Neuronal stem cell (in vitro differentiated cells): ENCODE data around the gene SEMA4B.

Experiments used
- DNase-seq: peaks from one replicate; pipeline ENCODE4 v3.0.0-alpha.2; 2013; ENCODE audit warnings: low spot score
- H2AFZ ChIP-seq: one replicate; pipeline ENCODE4 v1.6.1; 2013; ENCODE audit warnings: mild to moderate bottlenecking, low read length, inconsistent platforms
- H2AK5ac ChIP-seq: 2 replicates; pipeline ENCODE4 v1.6.1; 2013; ENCODE audit warnings: low read depth, mild to moderate bottlenecking, inconsistent platforms, low read length, moderate library complexity, mixed read lengths
- H2BK120ac ChIP-seq: 2 replicates; pipeline ENCODE4 v1.6.1; 2013; ENCODE audit warnings: low read depth, mild to moderate bottlenecking, inconsistent platforms, low read length, moderate library complexity, mixed read lengths
- H2BK12ac ChIP-seq: one replicate; pipeline ENCODE4 v1.6.1; 2013; ENCODE audit warnings: low read length, inconsistent platforms
- H2BK15ac ChIP-seq: 2 replicates; pipeline ENCODE4 v1.6.1; 2013; ENCODE audit warnings: mild to moderate bottlenecking, low read length, inconsistent platforms, mixed read lengths
- H2BK5ac ChIP-seq: one replicate; pipeline ENCODE4 v1.6.1; 2013; ENCODE audit warnings: inconsistent platforms, mild to moderate bottlenecking, low read length, moderate library complexity
- H3K14ac ChIP-seq: one replicate; pipeline ENCODE4 v1.6.1; 2013; ENCODE audit warnings: low read length, inconsistent platforms
- H3K18ac ChIP-seq: 2 replicates; pipeline ENCODE4 v1.6.1; 2013; ENCODE audit warnings: low read length, inconsistent platforms
- H3K23ac ChIP-seq: 2 replicates; pipeline ENCODE4 v1.6.1; 2013; ENCODE audit warnings: low read depth, mild to moderate bottlenecking, mixed read lengths, low read length, inconsistent platforms; ENCODE audit not compliant: poor library complexity
- H3K27ac ChIP-seq: replicated peaks from 3 replicates; pipeline ENCODE4 v1.5.1; 2013; ENCODE audit warnings: low read length, inconsistent platforms
- H3K27me3 ChIP-seq, 3 experiments: 2 replicates each; pipeline ENCODE4 v1.6.1; 2013; ENCODE audit warnings: low read length in 3 of 3, mild to moderate bottlenecking in 2 of 3, inconsistent platforms in 1 of 3, low read depth in 1 of 3, mixed read lengths in 1 of 3, moderate library complexity in 1 of 3; ENCODE audit not compliant: control insufficient read depth in 3 of 3, insufficient read depth in 3 of 3
- H3K36me3 ChIP-seq, 2 donors: replicated peaks in 1 of 2; 2 replicates each; pipeline ENCODE4 v1.6.1; 2013; ENCODE audit warnings: low read length in 2 of 2; ENCODE audit not compliant: control insufficient read depth in 2 of 2, insufficient read depth in 2 of 2
- H3K4ac ChIP-seq: 2 replicates; pipeline ENCODE4 v1.6.1; 2013; ENCODE audit warnings: inconsistent platforms, mild to moderate bottlenecking, low read length, moderate library complexity
- H3K4me1 ChIP-seq, 2 donors: 1 replicate in 1 of 2; 2 replicates in 1 of 2; pipeline ENCODE4 v1.6.1; 2013; ENCODE audit warnings: low read length in 2 of 2, low read depth in 1 of 2; ENCODE audit not compliant: control insufficient read depth in 2 of 2, insufficient read depth in 1 of 2
- H3K4me2 ChIP-seq: one replicate; pipeline ENCODE4 v1.6.1; 2013; ENCODE audit warnings: mild to moderate bottlenecking, low read length, inconsistent platforms; ENCODE audit not compliant: insufficient read depth, poor library complexity, severe bottlenecking
- H3K4me3 ChIP-seq, 2 donors: 2 replicates each; pipeline ENCODE4 v1.5.1; 2013; ENCODE audit warnings: low read length in 2 of 2, mild to moderate bottlenecking in 2 of 2, inconsistent platforms in 1 of 2, moderate library complexity in 1 of 2
- H3K79me1 ChIP-seq: one replicate; pipeline ENCODE4 v1.6.1; 2013; ENCODE audit warnings: low read depth, mild to moderate bottlenecking, inconsistent platforms, low read length, moderate library complexity
- H3K9ac ChIP-seq: one replicate; pipeline ENCODE4 v1.6.1; 2013; ENCODE audit warnings: mild to moderate bottlenecking, low read depth, low read length, inconsistent platforms; ENCODE audit not compliant: poor library complexity
- H3K9me3 ChIP-seq, 2 donors: replicated peaks in 1 of 2; 2 replicates each; pipeline versions ENCODE3 to v1.6.1; 2013; ENCODE audit warnings: low read length in 2 of 2, mild to moderate bottlenecking in 2 of 2, inconsistent platforms in 1 of 2, low read depth in 1 of 2, mixed read lengths in 1 of 2, moderate library complexity in 1 of 2; ENCODE audit not compliant: control insufficient read depth in 2 of 2, insufficient read depth in 1 of 2
- H4K8ac ChIP-seq: one replicate; pipeline ENCODE4 v1.6.1; 2013; ENCODE audit warnings: low read depth, mild to moderate bottlenecking, inconsistent platforms, low read length, moderate library complexity
- H4K91ac ChIP-seq: one replicate; pipeline ENCODE4 v1.6.1; 2013; ENCODE audit warnings: low read length, low read depth, mild to moderate bottlenecking, inconsistent platforms; ENCODE audit not compliant: poor library complexity
- WGBS, 2 donors: extraction: QIAGEN DNeasy Blood & Tissue Kit; methylation state at CpG; one replicate each; pipeline ENCODE4 v1.1.7; 2013; ENCODE audit warnings: missing lambda C conversion rate in 2 of 2, mixed read lengths in 1 of 2; ENCODE audit not compliant: insufficient read length in 2 of 2, insufficient replicate concordance in 1 of 2; ENCODE audit errors: extremely low coverage in 2 of 2; 5-methylcytosine and 5-hydroxymethylcytosine counted together

SEMA4B gene

DNA sequence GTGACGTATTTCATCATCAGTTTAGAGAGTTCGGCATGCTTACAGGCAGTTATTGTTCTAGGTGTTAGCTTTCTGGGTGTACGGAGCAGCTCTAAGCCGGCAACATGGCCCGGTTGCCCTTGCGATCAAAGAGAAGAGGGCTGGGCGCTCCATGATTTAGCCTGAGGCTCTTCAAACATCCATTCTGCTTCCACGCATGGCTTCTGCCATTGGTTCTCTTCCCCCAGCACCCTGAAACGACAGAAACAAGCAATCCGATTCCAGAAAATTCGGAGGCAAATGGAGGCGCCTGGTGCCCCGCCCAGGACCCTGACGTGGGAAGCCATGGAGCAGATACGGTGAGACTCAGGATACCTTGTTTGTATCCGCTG lies 64.9 kb downstream of the SEMA4B start:
- no peak overlapping the region for H3K23ac ChIP-seq
- H2AK5ac ChIP-seq = no peak overlapping the region
- H2AFZ ChIP-seq = peak overlapping the region; percentile 91
- no peak for DNase-seq
- H3K18ac ChIP-seq = peak overlapping the region; percentile 50
- H3K4ac ChIP-seq = no peak overlapping the region
- no peak overlapping the region for H4K8ac ChIP-seq
- peak overlapping the region; percentile 85 for H3K27ac ChIP-seq
- peaks cover 9 to 12% of the 10 kb centered on the region in 2 donors for H3K4me1 ChIP-seq
- peak overlapping the region; percentile 89 to 90 for H3K4me3 ChIP-seq
- H3K14ac ChIP-seq = no peak overlapping the region
- H2BK5ac ChIP-seq = no peak overlapping the region
- no peak overlapping the region for H2BK15ac ChIP-seq
- H2BK12ac ChIP-seq = no peak overlapping the region
- WGBS, 2 donors = no CpG with 5 or more reads among the region's 16 CpGs
- H4K91ac ChIP-seq = no peak overlapping the region
- peaks cover 8 to 41% of the 10 kb centered on the region in 2 donors for H3K36me3 ChIP-seq
- H2BK120ac ChIP-seq = no peak overlapping the region
- H3K27me3 ChIP-seq = no peaks in the 10 kb centered on the region
- H3K4me2 ChIP-seq = peak overlapping the region; percentile 51
- H3K79me1 ChIP-seq = peaks cover 2% of the 10 kb centered on the region
- H3K9me3 ChIP-seq = no peaks in the 10 kb centered on the region
- peak overlapping the region; percentile 54 for H3K9ac ChIP-seq

DNA sequence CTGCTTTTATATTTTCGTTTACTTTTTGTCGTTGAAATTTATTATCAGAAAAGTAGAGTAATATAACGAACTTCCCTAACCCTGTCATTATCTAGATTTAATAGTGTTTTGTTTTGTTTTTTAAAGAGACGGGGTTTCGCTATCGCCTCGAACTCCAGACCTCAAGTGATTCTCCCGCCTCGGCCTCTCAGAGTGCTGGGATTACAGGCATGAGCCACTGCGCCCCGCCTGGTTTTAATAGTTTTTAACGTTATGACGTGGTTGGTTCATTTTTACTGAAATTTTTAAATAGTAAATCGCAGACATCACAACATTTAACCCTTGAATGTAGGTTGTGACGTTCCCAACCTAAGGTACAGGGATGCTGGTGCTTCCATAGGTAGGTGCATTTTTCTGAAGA lies 65.4 kb downstream of the SEMA4B start:
- H3K36me3 ChIP-seq = peaks cover 13 to 45% of the 10 kb centered on the region in 2 donors
- H2BK5ac ChIP-seq = no peak overlapping the region
- H3K79me1 ChIP-seq = peaks cover 3% of the 10 kb centered on the region
- H3K18ac ChIP-seq = no peak overlapping the region
- H3K23ac ChIP-seq = no peak overlapping the region
- H3K27me3 ChIP-seq = no peaks in the 10 kb centered on the region
- no peak for DNase-seq
- H3K14ac ChIP-seq = no peak overlapping the region
- no peak overlapping the region for H3K27ac ChIP-seq
- H4K91ac ChIP-seq = no peak overlapping the region
- H3K9ac ChIP-seq = no peak overlapping the region
- no peak overlapping the region for H2BK15ac ChIP-seq
- H3K4ac ChIP-seq = no peak overlapping the region
- peak overlapping the region; percentile 89 to 90 for H3K4me3 ChIP-seq
- H2AFZ ChIP-seq = no peak overlapping the region
- no peak overlapping the region for H2BK120ac ChIP-seq
- no peak overlapping the region for H2AK5ac ChIP-seq
- no peak overlapping the region for H4K8ac ChIP-seq
- peak overlapping the region; percentile 51 for H3K4me2 ChIP-seq
- peaks cover 9 to 12% of the 10 kb centered on the region in 2 donors for H3K4me1 ChIP-seq
- WGBS, 2 donors = no CpG with 5 or more reads among the region's 15 CpGs
- no peak overlapping the region for H2BK12ac ChIP-seq
- no peaks in the 10 kb centered on the region for H3K9me3 ChIP-seq

DNA sequence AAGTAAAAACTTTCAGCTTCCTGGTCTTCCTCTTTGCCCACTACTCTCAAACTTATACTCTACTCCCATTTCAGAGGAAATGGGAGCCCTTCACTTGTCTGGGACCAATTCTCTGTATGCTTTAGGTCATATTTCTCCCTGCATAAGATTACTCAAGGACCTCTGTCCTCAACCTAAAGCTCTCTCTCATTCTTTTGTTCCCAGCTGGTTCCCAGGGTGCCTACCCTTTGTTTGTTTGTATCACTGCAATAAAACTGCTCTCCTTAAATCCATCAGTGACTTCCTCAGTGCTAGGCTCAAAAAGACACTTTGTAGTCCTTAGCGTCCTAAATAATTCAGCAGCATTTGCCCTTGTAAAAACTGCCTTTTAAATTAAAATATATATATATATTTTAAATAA lies 67.3 kb downstream of the SEMA4B start:
- H3K14ac ChIP-seq = no peak overlapping the region
- no peak overlapping the region for H2BK120ac ChIP-seq
- no peak overlapping the region for H2BK5ac ChIP-seq
- H2BK12ac ChIP-seq = no peak overlapping the region
- no peak overlapping the region for H2AK5ac ChIP-seq
- no peak overlapping the region for H3K18ac ChIP-seq
- no peak overlapping the region for H3K4me2 ChIP-seq
- no peaks in the 10 kb centered on the region for H3K27me3 ChIP-seq
- H3K23ac ChIP-seq = no peak overlapping the region
- DNase-seq = no peak
- no peak overlapping the region for H4K8ac ChIP-seq
- H2BK15ac ChIP-seq = no peak overlapping the region
- H3K4ac ChIP-seq = no peak overlapping the region
- H4K91ac ChIP-seq = no peak overlapping the region
- H3K9me3 ChIP-seq = no peaks in the 10 kb centered on the region
- H3K36me3 ChIP-seq = peaks cover 24 to 64% of the 10 kb centered on the region in 2 donors
- no peak overlapping the region for H3K4me3 ChIP-seq
- H3K79me1 ChIP-seq = peaks cover 4% of the 10 kb centered on the region
- WGBS, 2 donors = no CpG with 5 or more reads among the region's 1 CpG
- no peak overlapping the region for H3K27ac ChIP-seq
- no peak overlapping the region for H2AFZ ChIP-seq
- H3K9ac ChIP-seq = no peak overlapping the region
- peaks cover 9 to 12% of the 10 kb centered on the region in 2 donors for H3K4me1 ChIP-seq

DNA sequence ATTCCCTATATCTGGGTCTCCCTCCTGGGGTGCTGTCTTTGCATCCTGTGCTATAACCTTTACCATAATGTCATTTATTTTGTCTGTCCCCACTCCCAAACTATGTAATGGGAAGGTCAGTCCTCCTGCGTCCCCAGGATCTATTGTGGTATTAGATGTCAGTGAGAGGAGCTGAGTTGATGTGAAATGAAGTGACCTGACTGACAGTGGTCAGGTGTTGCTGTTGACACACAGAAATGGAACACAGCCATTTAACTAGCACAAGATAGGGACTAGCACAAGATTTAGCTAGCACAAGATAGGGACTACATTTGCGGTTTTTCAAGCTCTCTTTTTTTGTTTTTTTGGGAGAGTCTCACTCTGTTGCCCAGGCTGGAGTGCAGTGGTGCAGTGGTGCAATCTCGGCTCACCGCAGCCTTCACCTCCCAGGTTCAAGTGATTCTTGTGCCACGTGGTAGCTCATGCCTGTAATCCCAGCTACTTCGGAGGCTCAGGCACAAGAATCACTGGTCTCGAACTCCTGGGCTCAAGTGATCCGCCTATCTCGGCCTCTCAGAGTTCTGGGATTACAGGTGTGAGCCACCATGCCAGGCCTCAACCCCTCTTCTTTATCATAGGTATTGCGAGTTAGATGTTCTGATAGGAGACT lies 69.5 kb downstream of the SEMA4B start:
- Histone ChIP-seq H3K4me1 (peaks cover 4 to 6% of the 10 kb centered on the region in 2 donors), H3K18ac (no peak overlapping the region), H3K27me3 (no peaks in the 10 kb centered on the region), H3K4ac (no peak overlapping the region), H3K14ac (no peak overlapping the region), H2BK5ac (no peak overlapping the region), H3K9ac (no peak overlapping the region), H3K4me3 (no peak overlapping the region), H2BK120ac (no peak overlapping the region), H4K91ac (no peak overlapping the region), H4K8ac (no peak overlapping the region), H2AFZ (no peak overlapping the region), H3K79me1 (peaks cover 6% of the 10 kb centered on the region), H2BK15ac (no peak overlapping the region), H3K9me3 (no peaks in the 10 kb centered on the region), H3K4me2 (no peak overlapping the region), H2BK12ac (no peak overlapping the region), H3K27ac (no peak overlapping the region), H2AK5ac (no peak overlapping the region), H3K36me3 (peaks cover 27 to 82% of the 10 kb centered on the region in 2 donors), H3K23ac (no peak overlapping the region)
- no peak for DNase-seq
- WGBS, 2 donors = no CpG with 5 or more reads among the region's 10 CpGs
